Parathyroid adenoma (tissue), 2 donors: Measurements from ENCODE around the gene DLL4.

ENCODE experiments used
- H2AFZ ChIP-seq: fragments of 300-600 bp; sonication (generic); one replicate; pipeline ENCODE4 v1.7.0; 2017; ENCODE audit warnings: antibody characterized with exemption, mild to moderate bottlenecking
- H3K27ac ChIP-seq: fragments of 300-600 bp; sonication (generic); one replicate; pipeline ENCODE4 v1.7.0; 2017
- H3K27me3 ChIP-seq: fragments of 300-600 bp; sonication (generic); one replicate; pipeline ENCODE4 v1.7.0; 2017; ENCODE audit warnings: low read length; ENCODE audit not compliant: control insufficient read depth, insufficient read depth
- H3K36me3 ChIP-seq: fragments of 300-600 bp; sonication (generic); one replicate; pipeline ENCODE4 v1.7.0; 2017; ENCODE audit warnings: low read length; ENCODE audit not compliant: control insufficient read depth, insufficient read depth
- H3K4me1 ChIP-seq: fragments of 300-600 bp; sonication (generic); one replicate; pipeline ENCODE4 v1.7.0; 2017; ENCODE audit warnings: control low read depth
- H3K4me2 ChIP-seq: fragments of 300-600 bp; sonication (generic); one replicate; pipeline ENCODE4 v1.7.0; 2017; ENCODE audit warnings: low read length
- H3K4me3 ChIP-seq: fragments of 300-600 bp; sonication (generic); one replicate; pipeline ENCODE4 v1.7.0; 2017; ENCODE audit warnings: low read depth, low read length
- H3K79me2 ChIP-seq: fragments of 300-600 bp; sonication (generic); one replicate; pipeline ENCODE4 v1.7.0; 2017; ENCODE audit warnings: control low read depth
- H3K9ac ChIP-seq: fragments of 300-600 bp; sonication (generic); one replicate; pipeline ENCODE4 v1.7.0; 2017; ENCODE audit warnings: mild to moderate bottlenecking
- H3K9me3 ChIP-seq: fragments of 300-600 bp; sonication (generic); one replicate; pipeline ENCODE4 v1.7.0; 2017; ENCODE audit warnings: low read length; ENCODE audit not compliant: control insufficient read depth
- TF ChIP-seq, protein P1 (sequence below): fragments of 300-600 bp; sonication (generic); IDR thresholded peaks from one replicate; pipeline ENCODE4 v1.7.0; 2017; ENCODE audit warnings: antibody characterized with exemption, mild to moderate bottlenecking
- donor health status: primary hyperparathyroidism.

DLL4 gene

DNA sequence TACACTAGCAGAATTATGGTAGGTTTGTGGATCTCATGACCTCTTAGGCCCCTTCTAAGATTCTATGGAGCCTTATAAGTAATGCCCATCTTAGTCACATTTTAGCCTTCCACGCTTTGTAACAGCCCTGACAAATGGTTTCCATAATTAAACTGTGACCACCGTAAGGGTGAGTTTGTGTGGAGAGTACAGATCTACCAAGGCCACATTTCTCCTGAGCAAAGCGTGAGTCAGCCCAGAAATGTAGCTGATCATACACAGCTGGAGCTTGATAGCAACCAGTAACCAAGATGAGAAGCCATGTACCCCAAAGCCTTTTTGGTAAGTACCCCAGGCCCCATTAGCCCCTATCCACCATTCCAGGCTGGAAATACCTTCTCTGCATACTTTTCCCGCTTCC is 55.8 kb downstream of the DLL4 start:
- Histone ChIP-seq H3K4me3 (no peak overlapping the region), H3K79me2 (no peaks in the 10 kb centered on the region), H3K9me3 (no peaks in the 10 kb centered on the region), H3K36me3 (no peaks in the 10 kb centered on the region), H3K4me2 (no peak overlapping the region), H3K27ac (no peak overlapping the region), H2AFZ (no peak overlapping the region), H3K27me3 (no peaks in the 10 kb centered on the region), H3K4me1 (no peaks in the 10 kb centered on the region), H3K9ac (no peak overlapping the region)
- TF ChIP-seq, protein P1, sequence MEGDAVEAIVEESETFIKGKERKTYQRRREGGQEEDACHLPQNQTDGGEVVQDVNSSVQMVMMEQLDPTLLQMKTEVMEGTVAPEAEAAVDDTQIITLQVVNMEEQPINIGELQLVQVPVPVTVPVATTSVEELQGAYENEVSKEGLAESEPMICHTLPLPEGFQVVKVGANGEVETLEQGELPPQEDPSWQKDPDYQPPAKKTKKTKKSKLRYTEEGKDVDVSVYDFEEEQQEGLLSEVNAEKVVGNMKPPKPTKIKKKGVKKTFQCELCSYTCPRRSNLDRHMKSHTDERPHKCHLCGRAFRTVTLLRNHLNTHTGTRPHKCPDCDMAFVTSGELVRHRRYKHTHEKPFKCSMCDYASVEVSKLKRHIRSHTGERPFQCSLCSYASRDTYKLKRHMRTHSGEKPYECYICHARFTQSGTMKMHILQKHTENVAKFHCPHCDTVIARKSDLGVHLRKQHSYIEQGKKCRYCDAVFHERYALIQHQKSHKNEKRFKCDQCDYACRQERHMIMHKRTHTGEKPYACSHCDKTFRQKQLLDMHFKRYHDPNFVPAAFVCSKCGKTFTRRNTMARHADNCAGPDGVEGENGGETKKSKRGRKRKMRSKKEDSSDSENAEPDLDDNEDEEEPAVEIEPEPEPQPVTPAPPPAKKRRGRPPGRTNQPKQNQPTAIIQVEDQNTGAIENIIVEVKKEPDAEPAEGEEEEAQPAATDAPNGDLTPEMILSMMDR: no peak

DNA sequence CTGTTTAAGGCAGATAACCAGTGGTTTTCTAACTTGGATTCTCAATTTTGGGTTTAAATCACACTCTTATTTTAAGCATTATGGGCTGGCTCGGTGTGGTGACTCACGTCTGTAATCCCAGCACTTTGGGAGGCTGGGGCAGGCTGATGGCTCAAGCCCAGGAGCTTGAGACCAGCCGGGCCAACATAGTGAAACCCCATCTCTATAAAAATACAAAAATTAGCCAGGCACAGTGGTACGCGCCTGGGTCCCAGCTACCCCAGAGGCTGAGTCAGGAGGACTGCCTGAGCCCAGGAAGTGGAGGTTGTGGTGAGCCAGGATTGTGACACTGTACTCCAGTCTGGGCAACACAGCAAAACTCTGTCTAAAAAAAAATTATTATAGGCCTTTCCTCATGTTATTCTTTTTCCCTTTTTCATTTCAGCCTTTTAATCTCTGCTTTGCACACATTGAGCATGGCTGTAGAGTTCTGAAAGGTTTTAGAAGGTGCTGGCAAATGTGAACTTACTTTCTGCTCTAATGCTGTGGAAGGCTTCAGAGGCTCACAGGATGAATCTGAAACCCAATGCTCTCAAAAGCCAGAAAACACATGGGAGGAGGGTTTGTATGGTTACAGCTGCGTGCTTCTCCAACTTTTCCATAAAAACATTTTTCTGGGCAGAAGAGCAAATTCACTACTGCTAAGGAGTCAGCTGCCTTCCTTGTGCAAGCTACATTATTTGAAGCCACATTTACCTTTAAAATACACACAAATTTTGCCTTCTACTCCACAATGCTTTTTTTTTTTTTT is 56.6 kb downstream of the DLL4 start:
- TF ChIP-seq, protein P1: no peak
- no peak overlapping the region for H3K4me2 ChIP-seq
- no peak overlapping the region for H2AFZ ChIP-seq
- H3K79me2 ChIP-seq: no peaks in the 10 kb centered on the region
- no peaks in the 10 kb centered on the region for H3K27me3 ChIP-seq
- no peak overlapping the region for H3K4me3 ChIP-seq
- no peaks in the 10 kb centered on the region for H3K4me1 ChIP-seq
- no peaks in the 10 kb centered on the region for H3K9me3 ChIP-seq
- H3K36me3 ChIP-seq: no peaks in the 10 kb centered on the region
- H3K27ac ChIP-seq: no peak overlapping the region
- no peak overlapping the region for H3K9ac ChIP-seq

DNA sequence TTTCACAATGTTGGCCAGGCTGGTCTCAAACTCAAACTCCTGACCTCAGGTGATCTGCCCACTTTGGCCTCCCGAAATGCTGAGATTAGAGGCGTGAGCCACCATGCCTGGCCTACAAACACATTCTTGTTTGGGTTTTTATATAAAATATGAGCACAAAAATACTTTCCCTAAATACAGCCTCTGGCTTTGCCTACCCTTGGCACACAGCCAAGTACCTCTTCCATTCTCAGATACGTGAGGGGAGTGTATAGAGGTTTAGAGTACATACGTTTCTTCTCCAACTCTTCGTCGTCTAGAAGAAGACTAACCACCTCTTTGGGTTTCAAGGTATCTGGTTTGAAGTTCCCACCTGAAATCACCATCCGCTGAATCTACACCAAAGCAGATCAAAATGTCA is 57.7 kb downstream of the DLL4 start:
- no peak overlapping the region for H3K9ac ChIP-seq
- no peaks in the 10 kb centered on the region for H3K36me3 ChIP-seq
- no peaks in the 10 kb centered on the region for H3K27me3 ChIP-seq
- no peaks in the 10 kb centered on the region for H3K4me1 ChIP-seq
- TF ChIP-seq, protein P1: no peak
- H3K27ac ChIP-seq: no peak overlapping the region
- H3K4me2 ChIP-seq: no peak overlapping the region
- no peak overlapping the region for H3K4me3 ChIP-seq
- H2AFZ ChIP-seq: no peak overlapping the region
- H3K79me2 ChIP-seq: no peaks in the 10 kb centered on the region
- no peaks in the 10 kb centered on the region for H3K9me3 ChIP-seq

DNA sequence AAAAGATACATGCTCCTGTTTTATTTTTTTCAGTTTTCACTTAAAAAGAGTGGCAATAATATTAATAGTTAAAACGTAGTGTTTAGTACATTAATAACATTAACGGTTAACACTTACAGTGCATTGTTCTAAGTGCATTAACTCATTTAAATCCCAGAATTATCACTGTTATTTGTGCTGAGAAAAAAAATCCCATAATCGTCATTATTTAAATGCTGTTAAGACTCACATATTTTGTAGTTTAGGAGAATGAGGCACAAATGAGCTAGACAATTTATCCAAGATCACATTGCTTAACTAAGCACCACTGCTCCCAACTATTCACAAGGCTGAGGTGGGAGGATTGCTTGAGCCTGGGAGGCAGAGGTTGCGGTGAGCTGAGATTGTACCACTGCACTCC is 59.0 kb downstream of the DLL4 start:
- Histone ChIP-seq H3K27me3 (no peaks in the 10 kb centered on the region), H2AFZ (no peak overlapping the region), H3K79me2 (no peaks in the 10 kb centered on the region), H3K9ac (no peak overlapping the region), H3K27ac (no peak overlapping the region), H3K4me2 (no peak overlapping the region), H3K4me1 (no peaks in the 10 kb centered on the region), H3K9me3 (no peaks in the 10 kb centered on the region), H3K4me3 (no peak overlapping the region), H3K36me3 (no peaks in the 10 kb centered on the region)
- TF ChIP-seq, protein P1: no peak
